ENCODE results near the gene INHBB.

The INHBB gene

GRCh38 chr2:120354467-120354866, 8.5 kb downstream of the INHBB start:
- in situ Hi-C loops (cut with MboI; ENCODE audit: low sequenced_read_pairs): no loop called here

- in situ Hi-C loops (cut with MboI; ENCODE audit: low sequenced_read_pairs): no loop called here
Observed at GRCh38 chr2:120354935-120355779, 9.2 kb downstream of the INHBB start.

DNA sequence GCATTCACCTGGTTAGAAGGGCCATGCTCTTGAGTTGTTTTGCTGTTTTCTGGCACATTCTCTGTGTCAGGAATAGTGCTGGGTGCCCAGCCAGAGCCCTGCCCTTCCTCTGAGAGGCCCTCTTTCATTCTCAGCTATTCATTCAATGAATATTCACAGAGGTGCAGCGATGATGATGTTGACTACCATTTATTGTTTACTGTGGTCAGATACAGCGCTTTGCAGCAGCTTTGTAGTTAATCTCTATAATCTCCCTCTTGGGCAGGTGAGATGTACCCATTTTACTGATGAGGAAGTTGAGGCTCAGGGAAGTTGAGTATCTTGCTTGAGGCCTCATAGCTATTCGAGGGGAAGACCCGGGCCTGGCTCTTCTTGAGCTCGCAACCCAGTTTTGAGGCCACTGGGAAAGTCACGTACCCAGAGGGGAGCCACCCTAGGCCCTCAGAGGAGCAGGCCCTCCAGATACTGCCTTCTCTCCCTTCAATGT, 9.9 kb downstream of the INHBB start:
- in situ Hi-C loops (cut with MboI; ENCODE audit: low sequenced_read_pairs): no loop called here

- in situ Hi-C loops (cut with MboI; ENCODE audit: low sequenced_read_pairs): no loop called here
Observed at GRCh38 chr2:120357768-120358167, 11.8 kb downstream of the INHBB start.

- in situ Hi-C loops (cut with MboI; ENCODE audit: low sequenced_read_pairs): no loop called here
Observed at GRCh38 chr2:120358734-120359465, 13.0 kb downstream of the INHBB start.

DNA sequence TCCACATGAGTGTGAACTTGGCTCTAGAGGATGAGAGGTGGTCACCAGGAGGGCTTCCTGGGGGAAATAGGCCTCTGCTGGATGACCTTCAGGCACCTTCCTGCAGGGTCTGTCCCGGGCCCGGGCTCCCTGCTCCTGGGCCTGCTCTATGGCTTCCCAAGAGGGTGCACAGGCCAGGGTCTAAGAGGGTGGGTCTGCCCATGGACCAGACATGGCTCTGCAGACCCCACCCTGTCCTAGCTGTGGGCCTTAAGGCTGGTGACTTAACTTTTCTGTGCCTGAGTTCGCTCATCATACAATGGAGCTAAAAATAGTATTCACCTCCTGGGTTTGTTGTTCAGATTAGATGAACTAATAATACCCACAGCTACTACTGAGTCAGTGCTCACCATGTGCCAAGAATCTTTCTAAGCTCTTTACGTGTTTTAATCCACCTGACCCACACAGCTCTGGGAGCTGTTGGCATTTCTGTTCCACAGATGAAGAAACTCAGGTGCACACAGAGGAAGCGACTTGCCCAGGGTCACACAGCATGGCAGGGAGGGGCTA, 14.4 kb downstream of the INHBB start:
- in situ Hi-C loops (cut with MboI; ENCODE audit: low sequenced_read_pairs): no loop called here

DNA sequence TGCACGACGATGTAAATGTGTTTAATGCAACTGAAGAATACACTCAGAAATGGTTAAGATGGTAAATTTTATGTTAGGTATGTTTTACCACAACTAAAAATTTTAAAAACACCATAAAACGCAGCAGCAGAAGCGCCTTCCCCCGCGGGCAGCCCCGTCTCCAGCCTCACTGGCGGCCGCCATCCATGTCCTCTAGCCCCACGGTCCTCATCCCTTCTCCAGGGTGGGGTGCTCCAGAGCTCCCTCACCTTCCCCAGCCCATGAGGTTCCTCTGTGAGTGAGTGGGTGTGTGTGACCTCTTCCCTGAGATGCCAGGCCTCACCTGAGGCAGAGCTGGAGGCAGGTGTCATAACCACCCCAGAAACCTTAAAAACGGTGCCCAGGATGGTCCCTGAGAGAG, 17.0 kb downstream of the INHBB start:
- in situ Hi-C loops (cut with MboI; ENCODE audit: low sequenced_read_pairs): no loop called here

- in situ Hi-C loops (cut with MboI; ENCODE audit: low sequenced_read_pairs): no loop called here
Observed at GRCh38 chr2:120365236-120365793, 19.4 kb downstream of the INHBB start.

GRCh38 chr2:120366698-120367097, 20.8 kb downstream of the INHBB start:
- in situ Hi-C loops (cut with MboI; ENCODE audit: low sequenced_read_pairs): no loop called here

DNA sequence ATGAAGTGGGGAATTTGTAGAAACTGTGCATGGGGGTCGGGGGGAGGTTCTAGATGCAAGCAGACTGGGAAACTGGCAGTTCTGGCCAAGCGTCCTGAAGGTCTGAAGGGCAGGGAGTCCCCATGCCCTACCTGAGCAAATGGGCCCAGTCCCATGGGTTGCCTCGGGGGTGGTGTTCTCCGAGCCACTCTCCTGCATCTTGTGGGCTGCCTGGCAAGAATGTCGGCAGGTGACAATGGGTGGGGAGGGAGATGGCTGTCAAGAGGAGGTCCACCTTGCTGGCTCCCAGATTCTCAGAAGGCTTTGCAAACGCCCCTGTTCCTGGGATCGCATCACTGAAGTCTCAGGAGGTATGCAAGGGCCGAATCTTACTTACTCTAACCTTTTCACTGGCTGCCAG, 21.3 kb downstream of the INHBB start:
- in situ Hi-C loops (cut with MboI; ENCODE audit: low sequenced_read_pairs): no loop called here

DNA sequence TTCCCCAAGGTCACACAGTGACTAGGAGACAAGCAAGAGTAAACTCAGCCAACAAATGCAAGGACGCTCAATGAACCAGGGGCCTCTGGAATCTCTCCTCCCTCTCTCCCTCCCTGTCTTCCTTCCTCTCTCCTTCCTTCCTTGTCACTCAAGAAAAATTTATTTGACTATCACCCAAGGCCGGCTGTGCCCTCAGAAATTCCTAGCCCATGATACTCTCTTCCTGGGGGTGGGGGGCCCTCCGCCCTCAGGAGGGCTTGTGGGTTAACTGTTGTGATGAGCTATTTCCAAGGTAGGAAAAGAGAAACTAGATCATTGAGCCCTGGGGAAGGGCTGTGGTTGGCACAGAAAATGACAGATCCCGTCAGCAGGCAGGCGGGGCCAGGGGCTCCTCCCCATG, 21.7 kb downstream of the INHBB start:
- in situ Hi-C loops (cut with MboI; ENCODE audit: low sequenced_read_pairs): no loop called here

GRCh38 chr2:120368086-120368485, 22.1 kb downstream of the INHBB start:
- in situ Hi-C loops (cut with MboI; ENCODE audit: low sequenced_read_pairs): no loop called here

DNA sequence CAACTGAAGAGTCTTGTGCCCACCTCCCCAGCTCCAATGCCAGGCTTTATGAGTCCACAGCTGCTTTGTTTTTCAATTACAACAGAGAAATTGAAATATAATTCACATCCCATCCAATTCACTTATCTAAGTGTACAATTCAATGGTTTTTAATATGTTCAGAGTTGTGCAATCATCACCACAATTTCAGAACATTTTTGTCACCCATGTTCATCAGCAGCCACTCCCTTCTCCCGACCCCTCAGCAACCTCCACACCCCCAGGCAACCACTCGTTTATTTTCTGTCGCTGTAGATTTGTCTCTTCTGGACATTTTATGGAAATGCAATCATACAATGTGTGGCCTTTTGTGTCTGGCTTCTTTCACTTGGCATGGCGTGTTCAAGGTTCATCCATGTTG, 23.3 kb downstream of the INHBB start:
- in situ Hi-C loops (cut with MboI; ENCODE audit: low sequenced_read_pairs): no loop called here

DNA sequence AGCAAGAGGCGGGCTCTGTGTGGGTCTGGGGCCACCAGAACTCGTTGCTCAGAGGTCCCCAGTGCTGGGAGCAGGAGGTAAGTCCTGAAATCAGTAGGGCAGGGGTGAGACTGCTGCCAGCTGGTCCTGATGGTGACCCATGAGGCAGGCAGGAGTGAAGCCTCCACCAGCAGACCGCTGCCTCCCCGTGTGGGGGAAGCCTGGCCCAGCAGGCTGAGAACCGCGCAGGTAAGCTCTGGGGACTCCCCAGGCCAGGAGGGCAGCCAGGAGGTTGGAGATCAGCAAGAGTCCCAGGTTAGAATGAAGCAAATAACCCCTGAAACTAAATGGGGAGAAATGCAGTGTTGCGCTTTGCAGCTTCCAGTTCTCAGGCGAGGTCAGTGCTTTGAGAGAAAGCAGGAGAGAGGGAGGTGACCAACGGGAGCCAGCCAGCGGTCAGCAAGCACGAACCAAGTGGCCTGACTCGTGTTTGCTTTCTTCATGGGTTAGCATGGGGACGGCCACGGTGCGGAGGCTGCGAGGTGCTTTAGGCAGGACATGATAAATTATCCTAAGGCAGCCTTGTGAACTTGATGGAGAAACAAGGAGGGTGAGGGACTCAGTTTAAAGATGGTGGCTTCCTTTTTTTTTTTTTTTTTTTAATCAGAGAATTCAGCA, 26.2 kb downstream of the INHBB start:
- in situ Hi-C loops (cut with MboI; ENCODE audit: low sequenced_read_pairs): no loop called here

- in situ Hi-C loops (cut with MboI; ENCODE audit: low sequenced_read_pairs): no loop called here
Observed at GRCh38 chr2:120372816-120373215, 26.9 kb downstream of the INHBB start.

GRCh38 chr2:120373424-120373823, 27.5 kb downstream of the INHBB start:
- in situ Hi-C loops (cut with MboI; ENCODE audit: low sequenced_read_pairs): no loop called here

DNA sequence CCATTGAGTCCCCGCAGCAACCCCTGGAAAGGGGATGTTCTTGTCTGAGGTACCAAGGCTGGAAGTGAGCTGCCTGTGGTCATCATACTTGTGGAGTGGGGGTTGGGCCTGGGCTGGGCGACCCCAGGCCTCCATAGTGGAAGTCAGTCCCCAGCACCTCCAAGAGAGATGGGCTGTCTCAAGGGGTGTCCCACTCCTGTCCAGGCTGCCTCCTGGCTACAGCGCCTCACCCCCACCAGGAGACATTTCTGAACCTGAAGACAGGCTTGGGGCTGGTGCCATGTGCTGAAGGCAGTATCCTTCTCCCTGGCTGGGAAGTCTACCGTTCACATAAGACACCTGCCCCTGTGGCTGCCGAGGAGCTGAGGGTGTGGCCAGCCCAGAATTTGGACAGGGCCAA, 28.9 kb downstream of the INHBB start:
- in situ Hi-C loops (cut with MboI; ENCODE audit: low sequenced_read_pairs): no loop called here

- in situ Hi-C loops (cut with MboI; ENCODE audit: low sequenced_read_pairs): no loop called here
Observed at GRCh38 chr2:120375251-120376020, 29.5 kb downstream of the INHBB start.

- in situ Hi-C loops (cut with MboI; ENCODE audit: low sequenced_read_pairs): no loop called here
Observed at GRCh38 chr2:120376101-120376500, 30.2 kb downstream of the INHBB start.

Data from HL-60/S4 (cell line).